ENCODE results near the gene AMPH.
"Not testable (repeated sequence)": the region's sequence is repeated elsewhere in the genome, so short reads cannot be mapped to it uniquely, and the experiment has no call there.

DNA sequence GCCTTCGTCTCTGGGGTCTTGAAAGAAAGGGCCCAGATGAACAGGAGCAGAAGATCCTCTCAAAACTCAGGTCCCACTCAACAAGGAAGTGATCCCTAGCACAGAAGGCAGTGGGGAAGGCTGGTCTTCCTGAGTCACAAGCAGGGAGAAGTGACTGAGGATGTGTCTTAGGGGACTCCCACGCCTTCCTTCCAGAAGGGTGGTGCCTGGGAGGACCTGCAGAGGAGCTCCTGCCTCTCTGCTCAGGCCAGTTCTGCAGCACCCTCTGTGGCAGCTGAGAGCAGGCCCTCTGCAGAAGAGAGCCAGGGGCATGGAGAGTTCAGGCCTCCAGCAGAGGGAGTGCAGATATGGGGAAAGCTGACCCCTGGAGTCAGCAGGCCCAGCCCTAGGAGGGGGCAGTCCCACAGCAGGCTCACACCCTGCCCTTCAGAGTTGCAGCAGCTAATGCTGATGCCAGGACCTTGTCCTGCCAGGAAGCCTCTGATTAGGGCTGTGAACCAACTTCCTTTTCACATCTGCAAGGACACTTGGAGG lies 289.9 kb downstream of the AMPH start:
- TF ChIP-seq BHLHE40 (IDR thresholded peaks at IDR 0.05; ENCODE audit: borderline replicate concordance); FOXK2 (IDR thresholded peaks at IDR 0.05); FOXA1 (IDR thresholded peaks at IDR 0.05); FOXM1 (IDR thresholded peaks at IDR 0.05; ENCODE audit: borderline replicate concordance); ZNF384 (IDR thresholded peaks at IDR 0.05); TARDBP (IDR thresholded peaks at IDR 0.05); SUZ12 (IDR thresholded peaks at IDR 0.05); SP1 (IDR thresholded peaks at IDR 0.05); ARNT (IDR thresholded peaks at IDR 0.05); ELF4 (IDR thresholded peaks at IDR 0.05); NFRKB (IDR thresholded peaks at IDR 0.05); CTBP1 (IDR thresholded peaks at IDR 0.05; ENCODE audit: borderline replicate concordance): not testable (repeated sequence)
- TF ChIP-seq, protein P1, sequence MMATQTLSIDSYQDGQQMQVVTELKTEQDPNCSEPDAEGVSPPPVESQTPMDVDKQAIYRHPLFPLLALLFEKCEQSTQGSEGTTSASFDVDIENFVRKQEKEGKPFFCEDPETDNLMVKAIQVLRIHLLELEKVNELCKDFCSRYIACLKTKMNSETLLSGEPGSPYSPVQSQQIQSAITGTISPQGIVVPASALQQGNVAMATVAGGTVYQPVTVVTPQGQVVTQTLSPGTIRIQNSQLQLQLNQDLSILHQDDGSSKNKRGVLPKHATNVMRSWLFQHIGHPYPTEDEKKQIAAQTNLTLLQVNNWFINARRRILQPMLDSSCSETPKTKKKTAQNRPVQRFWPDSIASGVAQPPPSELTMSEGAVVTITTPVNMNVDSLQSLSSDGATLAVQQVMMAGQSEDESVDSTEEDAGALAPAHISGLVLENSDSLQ (IDR thresholded peaks at IDR 0.05) = not testable (repeated sequence)

Data from HEK293T (cell line).